Activated CD4-positive, alpha-beta memory T cell treated with anti-CD3 and anti-CD28 coated beads for 36 hours (primary cell): Measurements from ENCODE around the gene LRRC52. TPM values are rescaled to one million over a fixed set of nuclear protein-coding genes. Genes with fewer than 3 reads are reported as not detected.

ENCODE experiments used
- CTCF ChIA-PET: fragments of 350-600 bp; sonication (Branson Sonifier 250); formaldehyde crosslinking; loops from one replicate; lab custom pipeline; 2021; ENCODE audit warnings: antibody characterized with exemption, inconsistent platforms; lab: Charles Lee
- POLR2A ChIA-PET: fragments of 350-600 bp; sonication (Branson Sonifier 250); formaldehyde crosslinking; loops from one replicate; lab custom pipeline; 2021; ENCODE audit warnings: antibody characterized with exemption; lab: Charles Lee
- DNase-seq: peaks from one replicate; pipeline ENCODE4 v3.0.0-alpha.2; 2020
- H3K27ac Mint-ChIP-seq: one replicate; pipeline ENCODE4 v1.8.0; 2021; ENCODE audit warnings: mixed read lengths
- H3K27me3 Mint-ChIP-seq: one replicate; pipeline ENCODE4 v1.8.0; 2021; ENCODE audit warnings: mixed read lengths
- H3K36me3 Mint-ChIP-seq: one replicate; pipeline ENCODE4 v1.8.0; 2021; ENCODE audit warnings: mixed read lengths
- H3K4me1 Mint-ChIP-seq: one replicate; pipeline ENCODE4 v1.8.0; 2021; ENCODE audit warnings: low read depth, mixed read lengths
- H3K4me3 Mint-ChIP-seq: one replicate; pipeline ENCODE4 v1.8.0; 2021; ENCODE audit warnings: mild to moderate bottlenecking, mixed read lengths
- H3K9me3 Mint-ChIP-seq: one replicate; pipeline ENCODE4 v1.8.0; 2021; ENCODE audit warnings: mixed read lengths
- intact Hi-C: fragments of 100-400 bp; cut with micrococcal nuclease; formaldehyde crosslinking; loops from one replicate; pipeline ENCODE4 v1.15.1; 2023
- total RNA-seq, 2 experiments: library from RNA; stranded (reverse); gene quantifications; one replicate each; pipeline ENCODE4 v1.2.3, GENCODE V29; 2021

Gene LRRC52
- total RNA-seq, 2 experiments from 2014 or later: not detected

DNA sequence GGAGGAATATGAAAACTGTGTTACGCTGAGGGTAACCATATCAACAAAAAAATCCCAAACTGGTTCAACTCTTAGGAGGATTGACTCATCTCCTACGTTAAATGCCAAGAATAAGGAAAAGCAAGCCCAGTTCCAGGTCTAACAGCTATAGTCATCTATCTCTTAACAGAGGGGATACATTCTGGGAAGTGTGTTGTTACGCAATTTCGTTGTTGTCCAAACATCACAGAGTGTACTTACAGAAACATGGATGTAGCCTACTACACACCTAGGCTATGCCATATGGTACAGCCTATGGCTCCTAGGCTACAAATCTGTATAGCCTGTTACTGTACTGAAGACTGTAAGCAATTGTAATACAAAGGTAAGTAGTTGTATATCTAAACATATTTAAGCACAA lies 23.2 kb upstream of the LRRC52 start:
- Mint-ChIP-seq H3K9me3 (peaks cover 14% of the 10 kb centered on the region), H3K27me3 (peaks cover 17% of the 10 kb centered on the region), H3K27ac (no peak overlapping the region), H3K4me1 (no peaks in the 10 kb centered on the region), H3K4me3 (no peak overlapping the region), H3K36me3 (peaks cover 1% of the 10 kb centered on the region)
- DNase-seq: no peak
- intact Hi-C loops: no loop called here
- ChIA-PET POLR2A (no interaction called here), CTCF (no interaction called here)

DNA sequence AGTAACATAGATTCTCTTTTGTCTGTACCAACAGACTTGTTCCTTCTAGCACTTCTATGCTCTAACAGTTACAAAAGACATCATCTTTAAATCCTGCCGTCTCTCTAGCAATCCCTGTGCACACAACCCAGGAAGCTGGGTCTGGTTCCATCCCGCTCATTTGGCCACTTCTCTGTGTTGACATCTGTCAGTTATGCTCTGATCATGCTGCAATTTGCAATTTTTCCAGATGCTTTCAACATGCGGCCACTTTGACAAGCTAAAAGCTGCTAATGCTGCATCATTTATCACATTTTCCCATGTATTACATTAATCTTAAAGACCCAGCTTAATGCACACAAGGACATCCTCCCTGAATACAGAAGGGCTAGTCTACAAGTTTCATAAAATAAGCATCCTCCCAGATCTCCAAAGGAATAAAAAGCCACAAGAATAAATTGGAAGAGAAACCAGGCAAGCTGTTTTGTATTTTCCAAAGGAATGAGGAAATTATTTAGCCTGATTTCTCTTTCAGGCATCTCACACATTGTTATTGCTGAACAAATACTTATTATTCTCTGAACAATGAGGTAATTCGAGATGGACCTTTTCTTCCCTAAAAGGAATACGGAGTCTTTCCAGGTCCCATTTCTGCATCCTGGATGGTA lies 19.0 kb upstream of the LRRC52 start:
- CTCF ChIA-PET: interaction anchor here (1.2 to 1.4 kb wide), 2 partner anchors 119 to 132 kb away, joined by 3 to 4 read pairs; no protein-coding TSS in a partner anchor
- POLR2A ChIA-PET: no interaction called here
- Mint-ChIP-seq H3K4me3 (no peak overlapping the region), H3K27ac (no peak overlapping the region), H3K9me3 (peaks cover 14% of the 10 kb centered on the region), H3K36me3 (peaks cover 1% of the 10 kb centered on the region), H3K4me1 (no peaks in the 10 kb centered on the region), H3K27me3 (peaks cover 34% of the 10 kb centered on the region)
- intact Hi-C loops: no loop called here
- no peak for DNase-seq

DNA sequence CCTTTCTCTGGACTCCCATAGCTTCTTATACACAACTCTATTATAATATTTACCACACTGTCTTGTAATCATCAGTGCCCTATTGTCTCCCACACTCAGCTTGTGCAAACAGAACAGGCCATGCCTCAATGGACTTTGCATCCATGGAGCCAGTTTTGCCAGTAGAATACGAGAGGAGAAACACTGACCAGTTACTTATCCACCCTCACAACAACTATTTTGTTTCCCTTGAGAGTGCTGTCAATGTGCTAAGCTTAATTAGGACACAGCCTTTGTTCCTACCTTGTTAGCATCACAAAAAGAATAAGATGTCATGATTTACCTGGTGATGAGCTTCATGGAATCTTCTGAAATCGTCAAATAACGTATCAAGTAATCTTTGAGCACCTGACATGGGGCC lies 18.1 kb upstream of the LRRC52 start:
- intact Hi-C loops: no loop called here

DNA sequence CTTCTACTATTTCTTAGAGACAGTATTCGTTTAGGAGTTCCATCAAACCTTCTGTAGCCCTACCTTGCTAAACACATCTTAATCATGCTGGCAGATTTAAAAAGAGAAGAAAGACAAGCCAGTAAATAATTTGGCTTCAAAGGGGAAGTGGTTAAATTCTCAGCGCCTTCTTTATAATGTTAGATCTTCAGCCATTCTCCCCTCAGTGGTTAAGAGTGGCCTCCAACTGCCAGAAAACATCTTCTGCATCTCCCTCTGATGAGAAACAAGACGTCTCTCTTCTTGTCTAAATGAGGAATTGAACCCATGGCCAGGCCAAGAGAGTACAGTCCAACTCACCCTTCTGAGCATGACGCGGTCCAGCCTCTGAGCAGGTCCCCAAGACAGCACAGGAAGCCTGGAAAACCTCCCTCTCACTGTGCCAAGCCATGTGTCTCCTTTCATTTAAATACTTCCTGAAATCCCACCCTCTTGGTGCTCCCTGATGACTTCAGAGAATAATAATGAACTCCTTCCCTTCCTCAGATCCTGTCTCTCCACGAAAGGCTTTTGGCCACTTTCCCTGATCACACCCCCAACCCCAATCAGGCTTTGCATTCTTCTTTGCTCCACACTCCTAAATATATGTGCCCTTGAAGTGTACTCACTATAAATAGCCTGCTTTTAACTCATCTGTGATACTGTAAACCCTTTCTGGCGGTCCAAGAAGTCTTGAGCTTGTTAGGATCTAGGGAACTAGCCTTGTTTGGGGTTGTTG lies 16.4 kb upstream of the LRRC52 start:
- H3K36me3 Mint-ChIP-seq: no peaks in the 10 kb centered on the region
- intact Hi-C loops: no loop called here
- peaks cover 30% of the 10 kb centered on the region for H3K27me3 Mint-ChIP-seq
- peaks cover 1% of the 10 kb centered on the region for H3K9me3 Mint-ChIP-seq
- H3K27ac Mint-ChIP-seq: no peak overlapping the region
- no peaks in the 10 kb centered on the region for H3K4me1 Mint-ChIP-seq
- CTCF ChIA-PET: no interaction called here
- H3K4me3 Mint-ChIP-seq: no peak overlapping the region
- no peak for DNase-seq
- POLR2A ChIA-PET: no interaction called here

More for the DNA sequence above, 18.1 kb upstream of the LRRC52 start:
- H3K4me3 Mint-ChIP-seq: no peak overlapping the region
- CTCF ChIA-PET: interaction anchor here (0.5 to 1.4 kb wide), 5 partner anchors 67 to 397 kb away, joined by 3 to 4 read pairs (median 3); no protein-coding TSS in a partner anchor
- no peak overlapping the region for H3K27ac Mint-ChIP-seq
- H3K9me3 Mint-ChIP-seq: peaks cover 14% of the 10 kb centered on the region
- H3K36me3 Mint-ChIP-seq: peaks cover 1% of the 10 kb centered on the region
- H3K27me3 Mint-ChIP-seq: peaks cover 32% of the 10 kb centered on the region
- no peaks in the 10 kb centered on the region for H3K4me1 Mint-ChIP-seq
- no peak for DNase-seq
- POLR2A ChIA-PET: no interaction called here

DNA sequence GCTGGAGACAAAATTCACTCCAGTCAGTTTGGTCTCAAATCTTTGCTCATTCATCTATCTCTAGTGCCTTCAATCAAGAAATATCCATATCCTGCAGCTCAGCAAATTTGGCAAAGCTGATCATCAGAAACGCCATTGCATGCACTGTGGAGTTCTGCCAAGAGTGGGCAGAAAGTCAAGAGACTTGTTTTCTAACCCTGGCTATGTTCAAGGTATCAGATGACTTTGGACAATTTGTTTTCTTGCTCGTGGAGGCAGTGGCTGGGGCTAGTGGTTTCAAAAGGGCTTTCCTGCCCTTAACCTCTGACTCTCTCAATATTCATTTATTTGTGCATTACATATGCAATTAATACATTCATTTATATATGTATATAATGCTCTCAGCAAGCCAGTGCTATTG lies 12.8 kb upstream of the LRRC52 start:
- intact Hi-C loops: no loop called here
- H3K36me3 Mint-ChIP-seq: no peaks in the 10 kb centered on the region
- H3K9me3 Mint-ChIP-seq: no peaks in the 10 kb centered on the region
- no peak overlapping the region for H3K4me3 Mint-ChIP-seq
- DNase-seq: no peak
- H3K27me3 Mint-ChIP-seq: peaks cover 23% of the 10 kb centered on the region
- no peak overlapping the region for H3K27ac Mint-ChIP-seq
- ChIA-PET CTCF (no interaction called here), POLR2A (no interaction called here)
- no peaks in the 10 kb centered on the region for H3K4me1 Mint-ChIP-seq

DNA sequence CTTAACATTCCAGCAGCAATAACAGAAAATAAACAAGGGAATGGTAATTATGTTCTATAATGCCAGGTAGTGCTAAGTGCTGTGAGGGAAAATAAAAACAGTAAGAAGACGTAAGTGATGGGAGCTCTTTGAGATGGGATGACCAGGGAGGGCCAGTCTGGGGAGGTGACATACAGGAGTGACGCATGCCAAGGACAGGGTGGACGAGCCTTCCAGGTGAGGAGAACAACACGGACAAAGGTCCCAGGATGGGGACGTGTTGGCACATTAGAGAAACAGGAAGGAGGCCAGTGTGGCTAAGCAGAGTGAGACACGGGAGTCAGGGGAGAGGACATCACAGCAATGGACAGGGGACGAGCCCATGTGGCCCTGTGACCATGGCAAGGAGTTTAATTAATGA lies 11.7 kb upstream of the LRRC52 start:
- intact Hi-C loops: no loop called here
- H3K4me3 Mint-ChIP-seq: no peak overlapping the region
- peaks cover 23% of the 10 kb centered on the region for H3K27me3 Mint-ChIP-seq
- ChIA-PET CTCF (no interaction called here), POLR2A (no interaction called here)
- no peak for DNase-seq
- no peaks in the 10 kb centered on the region for H3K36me3 Mint-ChIP-seq
- H3K27ac Mint-ChIP-seq: no peak overlapping the region
- H3K9me3 Mint-ChIP-seq: no peaks in the 10 kb centered on the region
- H3K4me1 Mint-ChIP-seq: no peaks in the 10 kb centered on the region

DNA sequence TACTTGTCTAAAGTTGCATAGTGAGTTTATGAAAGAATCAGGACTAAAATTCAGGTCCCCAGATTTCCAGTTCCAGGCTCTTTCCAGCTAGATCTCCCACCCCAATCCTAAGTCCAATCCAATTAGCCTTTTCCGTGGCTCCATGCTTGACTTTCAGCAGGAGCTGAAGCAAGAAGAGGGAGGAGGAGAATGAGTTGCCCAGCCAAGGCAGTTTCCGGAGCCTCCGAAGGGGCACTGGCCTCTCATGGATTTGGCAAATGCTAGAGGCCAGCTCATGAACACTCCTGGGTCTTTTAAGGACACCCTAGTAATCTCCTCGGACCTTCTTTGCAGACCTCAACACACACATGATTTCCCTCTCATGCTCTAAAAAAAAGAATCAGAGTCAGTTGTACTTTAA lies 10.5 kb upstream of the LRRC52 start:
- ChIA-PET CTCF (no interaction called here), POLR2A (no interaction called here)
- H3K9me3 Mint-ChIP-seq: no peaks in the 10 kb centered on the region
- peaks cover 17% of the 10 kb centered on the region for H3K27me3 Mint-ChIP-seq
- intact Hi-C loops: no loop called here
- H3K27ac Mint-ChIP-seq: no peak overlapping the region
- no peaks in the 10 kb centered on the region for H3K36me3 Mint-ChIP-seq
- no peaks in the 10 kb centered on the region for H3K4me1 Mint-ChIP-seq
- H3K4me3 Mint-ChIP-seq: no peak overlapping the region
- no peak for DNase-seq

DNA sequence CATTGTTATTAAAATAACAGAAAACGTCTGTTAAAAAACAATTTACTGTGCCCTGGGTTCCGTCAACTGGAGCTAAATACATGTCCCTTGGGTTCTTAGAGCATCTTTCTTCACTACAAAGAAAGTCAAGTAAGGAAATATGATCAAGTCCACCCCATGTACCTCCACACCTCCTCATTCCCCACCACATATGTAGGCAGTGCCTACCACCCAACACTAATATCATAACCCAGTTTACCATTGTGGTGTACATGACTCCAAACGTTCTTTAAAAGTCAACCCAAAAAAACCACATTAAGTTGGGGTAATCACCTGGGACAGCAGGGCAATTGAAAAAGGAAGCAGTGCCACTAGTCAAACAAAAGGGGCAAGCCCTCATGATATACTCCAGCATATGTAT lies 7.8 kb upstream of the LRRC52 start:
- intact Hi-C loops: no loop called here
- H3K27ac Mint-ChIP-seq: no peak overlapping the region
- DNase-seq: no peak
- ChIA-PET CTCF (no interaction called here), POLR2A (no interaction called here)
- H3K27me3 Mint-ChIP-seq: peaks cover 24% of the 10 kb centered on the region
- H3K36me3 Mint-ChIP-seq: no peaks in the 10 kb centered on the region
- H3K4me1 Mint-ChIP-seq: no peaks in the 10 kb centered on the region
- no peaks in the 10 kb centered on the region for H3K9me3 Mint-ChIP-seq
- H3K4me3 Mint-ChIP-seq: no peak overlapping the region

DNA sequence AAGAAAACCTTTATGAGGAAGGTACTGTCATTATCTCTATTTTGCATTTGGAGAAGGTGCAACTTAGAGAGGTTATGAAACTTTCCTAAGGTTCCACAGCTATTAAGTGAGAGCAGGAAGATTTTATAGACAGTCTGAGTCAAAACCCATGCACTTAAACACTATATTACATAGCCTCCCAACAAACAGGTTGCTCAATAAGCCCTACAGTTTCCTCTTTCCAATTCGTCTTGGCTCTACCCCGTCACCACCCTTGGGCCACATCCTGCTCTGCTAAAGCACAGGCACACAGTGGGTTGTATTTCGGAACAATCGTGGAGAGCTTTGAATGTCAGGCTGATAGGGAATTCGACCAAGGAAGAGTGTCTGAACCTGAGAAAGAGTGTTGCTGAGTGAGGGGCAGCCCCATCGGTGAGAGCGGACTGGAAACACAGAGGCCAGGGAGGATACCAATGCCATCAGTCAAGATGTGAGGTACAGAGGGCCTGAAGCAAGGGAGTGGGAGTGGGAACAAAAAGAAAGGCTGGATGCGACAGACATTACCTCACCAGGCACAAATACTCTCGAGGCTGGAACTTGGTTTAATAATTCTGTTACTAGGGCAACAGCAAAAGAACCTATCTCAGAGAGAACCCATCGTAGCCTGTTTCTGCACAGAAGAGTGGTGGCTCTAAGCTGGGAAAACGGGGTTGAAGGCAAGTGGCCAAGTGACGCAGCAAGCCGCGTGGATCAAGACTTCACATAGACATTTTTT lies 6.3 kb upstream of the LRRC52 start:
- H3K27ac Mint-ChIP-seq: no peak overlapping the region
- DNase-seq: no peak
- no peaks in the 10 kb centered on the region for H3K36me3 Mint-ChIP-seq
- intact Hi-C loops: no loop called here
- peaks cover 21% of the 10 kb centered on the region for H3K27me3 Mint-ChIP-seq
- H3K4me3 Mint-ChIP-seq: no peak overlapping the region
- no peaks in the 10 kb centered on the region for H3K4me1 Mint-ChIP-seq
- POLR2A ChIA-PET: no interaction called here
- CTCF ChIA-PET: no interaction called here
- no peaks in the 10 kb centered on the region for H3K9me3 Mint-ChIP-seq

DNA sequence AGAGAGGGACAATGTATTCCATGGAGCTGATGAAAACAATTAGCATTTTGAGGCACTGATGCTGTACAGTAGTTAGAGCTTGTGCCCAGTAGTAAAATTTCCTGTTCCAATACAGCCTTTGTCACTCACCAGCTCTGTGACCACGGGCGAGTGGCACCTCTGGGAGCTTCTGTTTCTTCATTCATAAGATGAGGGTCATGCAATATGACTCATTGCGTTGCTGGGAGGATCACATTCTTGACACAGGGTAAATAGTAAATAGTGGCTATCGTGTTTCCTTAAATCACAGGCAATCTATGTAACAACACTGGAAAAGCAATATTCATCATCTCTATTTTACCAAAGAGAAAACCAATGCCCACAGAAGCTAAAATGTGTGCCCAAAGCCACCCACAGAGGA lies 4.5 kb upstream of the LRRC52 start:
- Mint-ChIP-seq H3K4me1 (no peaks in the 10 kb centered on the region), H3K27ac (no peak overlapping the region), H3K36me3 (no peaks in the 10 kb centered on the region), H3K4me3 (no peak overlapping the region), H3K9me3 (no peaks in the 10 kb centered on the region), H3K27me3 (peaks cover 27% of the 10 kb centered on the region)
- ChIA-PET POLR2A (no interaction called here), CTCF (no interaction called here)
- intact Hi-C loops: no loop called here
- DNase-seq: no peak

DNA sequence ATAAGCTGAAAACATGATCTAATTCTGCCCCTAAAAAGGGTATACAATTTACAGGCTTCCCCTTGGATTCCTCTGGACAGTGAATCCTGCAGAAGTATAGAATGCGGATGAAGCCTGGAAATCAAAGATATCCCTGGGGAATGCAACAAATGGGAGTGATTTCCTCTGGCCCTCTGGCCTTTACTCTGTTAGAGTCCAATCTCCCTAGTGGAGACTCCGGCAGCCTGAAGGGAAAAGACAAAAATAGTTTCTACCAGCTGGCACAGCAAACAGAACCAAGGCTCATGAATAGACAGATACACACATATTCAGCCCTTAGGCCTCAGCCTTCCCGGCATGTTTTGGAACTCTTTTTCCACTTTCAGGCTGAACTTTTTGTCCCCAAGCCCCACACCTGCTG lies 3.9 kb upstream of the LRRC52 start:
- Mint-ChIP-seq H3K4me1 (no peaks in the 10 kb centered on the region), H3K27me3 (peaks cover 31% of the 10 kb centered on the region), H3K9me3 (no peaks in the 10 kb centered on the region), H3K4me3 (no peak overlapping the region), H3K36me3 (no peaks in the 10 kb centered on the region), H3K27ac (no peak overlapping the region)
- intact Hi-C loops: no loop called here
- ChIA-PET POLR2A (no interaction called here), CTCF (interaction anchor here (1.5 kb wide), 1 partner anchor 147 kb away, joined by 4 read pairs; no protein-coding TSS in a partner anchor)
- DNase-seq: no peak

DNA sequence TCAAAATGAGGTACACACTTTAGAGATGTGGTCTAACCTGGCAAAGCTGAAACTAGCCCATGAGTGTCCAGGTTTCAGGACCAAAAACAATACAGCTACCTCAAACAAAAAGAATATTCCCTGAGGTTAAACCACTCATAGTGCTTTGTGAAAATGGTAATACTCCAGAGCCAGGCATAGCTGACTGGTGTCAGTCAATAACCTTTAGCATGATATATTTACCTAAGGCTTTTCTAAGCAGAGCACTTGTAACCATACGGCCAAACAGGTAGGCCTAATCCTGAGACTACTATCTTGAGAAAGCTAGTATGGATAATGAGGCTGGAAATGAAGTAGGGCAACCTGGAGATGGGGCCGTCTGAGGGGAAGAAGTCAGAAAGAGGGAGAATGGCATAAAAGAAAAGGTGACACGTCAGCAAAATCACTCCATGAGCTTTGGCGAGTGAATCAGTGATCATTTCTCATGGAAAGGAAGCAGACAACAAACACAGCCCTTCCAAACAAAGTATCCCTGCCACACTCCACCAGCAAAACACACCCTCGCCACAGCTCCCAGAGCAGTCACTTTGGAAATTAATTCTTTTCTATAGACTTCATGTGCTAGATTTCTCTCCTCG lies 1.7 kb upstream of the LRRC52 start:
- POLR2A ChIA-PET: interaction anchor here (0.7 kb wide), 1 partner anchor 19 kb away, joined by 3 read pairs; no protein-coding TSS in a partner anchor
- no peaks in the 10 kb centered on the region for H3K9me3 Mint-ChIP-seq
- H3K27me3 Mint-ChIP-seq: peaks cover 29% of the 10 kb centered on the region
- no peak overlapping the region for H3K27ac Mint-ChIP-seq
- intact Hi-C loops: no loop called here
- no peaks in the 10 kb centered on the region for H3K36me3 Mint-ChIP-seq
- H3K4me3 Mint-ChIP-seq: no peak overlapping the region
- no peaks in the 10 kb centered on the region for H3K4me1 Mint-ChIP-seq
- CTCF ChIA-PET: no interaction called here
- DNase-seq: no peak
